Measurements from ENCODE around the gene PDGFA. TPM values are rescaled to one million over a fixed set of nuclear protein-coding genes. Genes with fewer than 3 reads are reported as not detected.

The PDGFA gene
- total RNA-seq, 2 donors from 2014 or later = 34.9 to 50.5 TPM

GRCh38 chr7:463362-463781 is 56.3 kb downstream of the PDGFA start:
- TF ChIP-seq CTCF (IDR thresholded peaks at IDR 0.05) = no peak
- intact Hi-C loops (cut with DNase I) = no loop called here
- Histone ChIP-seq H3K36me3 (no peaks in the 10 kb centered on the region), H3K27me3 (no peaks in the 10 kb centered on the region), H3K9ac (ENCODE audit: low read depth in 2 of 2, low read length in 2 of 2) (no peak overlapping the region), H3K9me3 (no peaks in the 10 kb centered on the region), H3K4me3 (no peak overlapping the region), H3K4me1 (no peaks in the 10 kb centered on the region), H3K27ac (no peak overlapping the region)
- DNase-seq = no peak

GRCh38 chr7:462173-463103 is 57.2 kb downstream of the PDGFA start:
- no peak for DNase-seq
- intact Hi-C loops (cut with DNase I) = no loop called here
- Histone ChIP-seq H3K4me1 (no peaks in the 10 kb centered on the region), H3K36me3 (no peaks in the 10 kb centered on the region), H3K4me3 (no peak overlapping the region), H3K27ac (no peak overlapping the region), H3K27me3 (no peaks in the 10 kb centered on the region), H3K9ac (ENCODE audit: low read depth in 2 of 2, low read length in 2 of 2) (no peak overlapping the region), H3K9me3 (no peaks in the 10 kb centered on the region)
- TF ChIP-seq CTCF (IDR thresholded peaks at IDR 0.05) = no peak

- DNase-seq = no peak
- no peak for TF ChIP-seq CTCF (IDR thresholded peaks at IDR 0.05)
- intact Hi-C loops (cut with DNase I) = no loop called here
- Histone ChIP-seq H3K27ac (no peak overlapping the region), H3K4me3 (no peak overlapping the region), H3K9me3 (no peaks in the 10 kb centered on the region), H3K9ac (ENCODE audit: low read depth in 2 of 2, low read length in 2 of 2) (no peak overlapping the region), H3K27me3 (no peaks in the 10 kb centered on the region), H3K4me1 (no peaks in the 10 kb centered on the region), H3K36me3 (no peaks in the 10 kb centered on the region)
Observed at GRCh38 chr7:461453-462172, 58.0 kb downstream of the PDGFA start.

- intact Hi-C loops (cut with DNase I) = no loop called here
- Histone ChIP-seq H3K9ac (ENCODE audit: low read depth in 2 of 2, low read length in 2 of 2) (no peak overlapping the region), H3K36me3 (no peaks in the 10 kb centered on the region), H3K27me3 (no peaks in the 10 kb centered on the region), H3K4me3 (no peak overlapping the region), H3K4me1 (no peaks in the 10 kb centered on the region), H3K9me3 (no peaks in the 10 kb centered on the region), H3K27ac (no peak overlapping the region)
- DNase-seq = no peak
- no peak for TF ChIP-seq CTCF (IDR thresholded peaks at IDR 0.05)
Observed at GRCh38 chr7:461117-461452, 58.6 kb downstream of the PDGFA start.

GRCh38 chr7:460374-461116 is 59.1 kb downstream of the PDGFA start:
- H3K27ac ChIP-seq = no peak overlapping the region

More at GRCh38 chr7:460374-461116, 59.1 kb downstream of the PDGFA start:
- Histone ChIP-seq H3K4me1 (peaks cover 1% of the 10 kb centered on the region), H3K36me3 (no peaks in the 10 kb centered on the region), H3K4me3 (no peak overlapping the region), H3K9ac (ENCODE audit: low read depth in 2 of 2, low read length in 2 of 2) (no peak overlapping the region), H3K27me3 (no peaks in the 10 kb centered on the region), H3K9me3 (no peaks in the 10 kb centered on the region)
- DNase-seq = no peak
- intact Hi-C loops (cut with DNase I) = no loop called here
- no peak for TF ChIP-seq CTCF (IDR thresholded peaks at IDR 0.05)

All from colonic mucosa (tissue), 4 donors.